Central memory CD8-positive, alpha-beta T cell (primary cell): ENCODE results near the gene FAM217B.

Experiments used
- ATAC-seq: fragments of 150-1000 bp; cut with Tn5 transposase; replicated peaks from 2 replicates; pipeline ENCODE4 v1.10.0; 2022; ENCODE audit warnings: mild to moderate bottlenecking, moderate FRiP score, moderate number of reproducible peaks; ENCODE audit not compliant: poor library complexity, severe bottlenecking; ENCODE audit errors: extremely low read depth
- DNase-seq, 2 donors: peaks; one replicate each; pipeline ENCODE4 v3.0.0; 2021; ENCODE audit warnings: low spot score in 2 of 2
- H3K27ac Mint-ChIP-seq: one replicate; pipeline ENCODE4 v1.8.0; 2022; ENCODE audit warnings: low read depth, mild to moderate bottlenecking, moderate library complexity, mixed read lengths
- H3K27me3 Mint-ChIP-seq: one replicate; pipeline ENCODE4 v1.8.0; 2022; ENCODE audit warnings: mixed read lengths
- H3K36me3 Mint-ChIP-seq: one replicate; pipeline ENCODE4 v1.8.0; 2022; ENCODE audit warnings: mild to moderate bottlenecking, moderate library complexity, mixed read lengths; ENCODE audit not compliant: insufficient read depth
- H3K4me1 Mint-ChIP-seq: one replicate; pipeline ENCODE4 v1.8.0; 2022; ENCODE audit warnings: mixed read lengths
- H3K4me3 Mint-ChIP-seq: one replicate; pipeline ENCODE4 v1.8.0; 2022; ENCODE audit warnings: mild to moderate bottlenecking, moderate library complexity, mixed read lengths
- H3K9me3 Mint-ChIP-seq: one replicate; pipeline ENCODE4 v1.8.0; 2022; ENCODE audit warnings: mixed read lengths

Gene FAM217B

DNA sequence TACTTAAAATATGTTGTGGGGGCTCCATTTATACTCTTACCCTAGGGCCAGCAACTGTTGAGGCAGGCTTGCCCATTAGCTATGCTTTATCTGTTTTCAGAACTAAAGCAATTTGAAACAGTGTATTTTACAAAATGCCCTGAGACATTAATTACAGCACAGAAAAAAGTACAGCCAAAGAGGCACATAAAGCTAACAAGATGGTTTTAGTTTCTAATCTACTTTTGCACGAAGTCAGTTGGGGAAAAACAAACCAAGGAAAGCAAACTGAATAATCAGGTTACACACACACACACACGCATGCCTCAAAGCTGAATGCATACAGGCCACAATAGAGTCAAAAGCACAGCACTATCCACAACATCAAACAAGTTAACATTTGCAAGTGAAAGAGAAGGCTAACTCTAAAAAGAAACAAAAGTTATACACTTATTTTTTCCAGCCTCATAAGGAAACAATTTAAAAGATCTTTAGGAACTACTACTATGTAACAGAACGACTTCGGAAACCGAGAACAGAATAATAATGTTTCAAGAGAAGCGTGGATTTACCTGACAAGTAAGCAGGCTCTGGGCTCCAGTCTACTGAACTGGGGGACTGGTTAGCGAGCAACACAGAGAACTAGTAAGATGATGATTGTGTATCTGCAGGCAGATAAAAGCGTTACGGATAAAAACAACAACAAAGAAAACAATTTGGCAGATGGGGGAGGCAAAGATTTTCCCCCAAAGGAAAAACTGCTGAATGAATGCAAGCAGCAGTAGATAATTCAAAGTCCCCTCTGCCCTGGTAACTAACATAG is 8.5 kb upstream of the FAM217B start:
- no peak for ATAC-seq
- no peaks in the 10 kb centered on the region for H3K9me3 Mint-ChIP-seq
- no peak overlapping the region for H3K27ac Mint-ChIP-seq
- DNase-seq: no peak
- H3K4me3 Mint-ChIP-seq: peak overlapping the region; percentile 77
- no peaks in the 10 kb centered on the region for H3K27me3 Mint-ChIP-seq
- H3K4me1 Mint-ChIP-seq: no peaks in the 10 kb centered on the region
- H3K36me3 Mint-ChIP-seq: peaks cover 9% of the 10 kb centered on the region

DNA sequence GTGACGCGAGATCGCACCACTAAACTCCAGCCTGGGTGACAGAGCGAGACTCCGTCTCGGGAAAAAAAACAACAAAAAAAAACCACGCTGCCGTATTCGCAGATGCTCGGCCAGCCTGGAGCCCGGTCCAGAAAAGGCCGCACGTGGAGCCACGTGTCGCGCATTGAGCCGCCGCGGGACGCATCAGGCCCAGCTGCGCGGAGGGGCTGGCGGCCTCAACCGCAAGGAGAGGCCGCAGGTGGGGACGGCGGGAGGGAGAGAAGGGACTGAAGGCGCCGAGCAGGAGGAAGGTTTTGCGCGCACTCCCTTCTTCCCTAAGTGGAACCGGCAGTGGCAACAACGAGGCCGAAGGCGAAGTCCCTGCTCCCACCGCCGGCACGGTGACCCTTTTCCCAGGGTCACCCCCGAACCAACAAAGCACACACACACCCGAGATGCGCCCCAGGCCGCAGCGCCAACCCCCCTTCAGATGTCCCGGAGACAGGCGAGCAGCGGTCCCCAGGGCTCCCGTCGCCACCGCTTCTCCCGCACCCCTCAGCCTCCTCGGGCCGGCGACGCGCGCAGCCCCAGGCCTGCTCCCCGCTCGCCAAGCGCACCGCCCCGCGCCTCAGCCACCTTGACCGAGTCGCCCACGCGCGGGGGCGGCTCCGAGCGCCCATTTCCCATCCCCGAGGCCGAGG is 7.4 kb upstream of the FAM217B start:
- no peaks in the 10 kb centered on the region for H3K9me3 Mint-ChIP-seq
- ATAC-seq (no peak), DNase-seq (no peak)
- peaks cover 9% of the 10 kb centered on the region for H3K36me3 Mint-ChIP-seq
- no peaks in the 10 kb centered on the region for H3K4me1 Mint-ChIP-seq
- peak overlapping the region; percentile 77 for H3K4me3 Mint-ChIP-seq
- H3K27ac Mint-ChIP-seq: no peak overlapping the region
- H3K27me3 Mint-ChIP-seq: no peaks in the 10 kb centered on the region

DNA sequence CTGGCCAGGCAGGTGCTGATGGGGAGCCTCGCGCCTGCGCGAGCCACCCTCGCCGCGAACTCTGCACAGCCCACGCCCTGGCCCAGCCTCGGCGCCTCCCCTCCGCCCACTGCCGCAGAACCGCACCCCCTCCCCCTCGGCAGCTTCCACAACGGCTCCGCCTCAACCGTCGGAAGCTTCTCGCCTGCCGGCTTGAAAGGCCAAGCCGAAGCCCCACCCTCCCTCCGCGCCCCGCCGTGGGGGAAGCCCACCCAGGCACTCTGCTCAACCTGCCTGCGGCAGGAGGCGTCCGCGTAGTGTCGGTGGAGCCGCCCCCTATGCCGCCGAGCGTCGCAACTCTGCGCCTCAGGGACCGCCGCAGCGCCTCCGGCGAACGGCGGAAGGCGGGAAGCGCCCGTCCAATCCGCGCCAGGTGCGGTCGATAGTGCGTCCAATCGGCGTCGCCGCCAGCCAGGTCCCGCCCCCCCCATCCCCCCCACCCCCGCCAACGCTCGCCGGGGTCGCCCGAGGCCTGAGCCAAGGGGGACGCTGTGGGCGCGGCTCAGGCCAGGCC is 6.8 kb upstream of the FAM217B start, which contains the start of gene SYCP2:
TSS of gene SYCP2 (minus strand) at position 342 of the 553 bp plus-strand sequence. CDS start 11,224 bp downstream, outside the sequence.
- H3K4me3 Mint-ChIP-seq: peak within 1 kb of the TSS; percentile 77
- no peaks in the 10 kb centered on the region for H3K9me3 Mint-ChIP-seq
- ATAC-seq: peak; percentile 90
- H3K4me1 Mint-ChIP-seq: peaks cover 5% of the 10 kb centered on the region
- H3K27ac Mint-ChIP-seq: peak within 1 kb of the TSS; percentile 83
- DNase-seq: peak; percentile 29 to 63
- peaks cover 10% of the 10 kb centered on the region for H3K36me3 Mint-ChIP-seq
- H3K27me3 Mint-ChIP-seq: no peaks in the 10 kb centered on the region

DNA sequence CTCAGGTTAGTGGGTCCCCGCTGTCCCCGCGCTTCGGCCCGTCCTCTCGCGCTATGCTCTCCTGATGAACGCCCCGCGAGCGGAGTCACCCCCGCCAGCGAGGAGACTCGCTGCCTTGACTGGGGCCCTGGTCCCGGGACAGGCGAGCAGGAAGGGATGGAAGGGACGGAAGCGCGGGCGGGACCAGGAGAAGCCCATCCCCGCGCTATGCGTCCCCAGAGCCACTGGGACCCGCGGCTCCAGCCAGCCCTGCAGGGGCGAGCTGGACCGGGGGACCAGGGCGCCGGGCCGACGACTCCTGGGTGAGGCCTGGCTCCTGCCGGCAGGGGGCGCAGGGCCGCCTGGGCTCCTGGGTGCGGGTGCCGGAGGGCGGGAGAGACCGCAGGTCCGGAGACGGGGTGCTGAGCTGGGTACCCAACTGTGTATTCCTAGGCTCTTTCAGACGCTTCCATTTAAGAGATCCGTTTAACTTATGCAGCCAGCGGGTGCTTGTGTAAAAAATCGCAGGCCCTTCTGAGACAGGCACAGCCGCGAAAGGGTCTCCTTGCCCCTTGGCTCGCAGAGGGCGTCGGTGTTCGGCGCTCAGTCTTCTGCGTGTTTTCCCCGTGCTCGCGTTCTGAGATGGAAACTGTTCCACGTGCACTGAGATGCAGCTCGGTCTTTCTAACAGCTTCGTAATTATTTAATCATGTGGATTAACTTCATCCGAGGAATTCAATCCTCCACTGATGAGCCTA is 6.2 kb upstream of the FAM217B start:
- no peaks in the 10 kb centered on the region for H3K27me3 Mint-ChIP-seq
- no peaks in the 10 kb centered on the region for H3K9me3 Mint-ChIP-seq
- ATAC-seq: peak; percentile 74

DNA sequence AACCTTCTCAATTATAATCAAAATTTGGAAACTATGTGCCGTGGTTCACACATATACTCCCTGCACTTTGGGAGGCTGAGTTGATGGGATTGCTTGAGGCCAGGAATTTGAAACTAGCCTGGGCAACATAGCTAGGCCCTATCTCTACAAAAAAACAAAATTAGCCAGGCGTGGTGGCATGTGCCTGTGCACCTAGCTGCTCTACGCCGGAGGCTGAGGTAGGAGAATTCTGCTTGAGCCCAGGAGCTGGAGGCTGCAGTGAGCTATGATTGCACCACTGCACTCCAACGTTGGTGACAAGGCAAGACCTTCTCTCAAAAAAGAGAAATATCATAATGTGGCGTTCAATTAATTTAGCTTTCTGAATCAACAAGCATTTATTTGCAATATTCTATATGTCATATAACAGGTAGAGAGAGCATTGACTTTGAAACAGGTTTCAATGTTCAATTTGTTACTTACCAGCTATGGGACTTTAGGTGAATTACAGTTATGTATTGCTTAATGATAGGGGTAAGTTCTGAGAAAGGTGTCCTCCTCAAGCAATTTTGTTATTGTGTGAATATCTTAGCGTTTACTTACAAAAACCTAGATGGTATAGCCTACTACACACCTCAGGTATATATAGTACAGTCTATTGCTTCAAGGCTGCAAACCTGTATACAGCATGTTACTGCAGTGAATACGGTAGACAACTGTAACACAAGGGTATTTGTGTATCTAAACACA is 4.6 kb upstream of the FAM217B start:
- Mint-ChIP-seq H3K4me1 (peaks cover 11% of the 10 kb centered on the region), H3K36me3 (peaks cover 24% of the 10 kb centered on the region), H3K4me3 (no peak overlapping the region), H3K27ac (no peak overlapping the region), H3K9me3 (no peaks in the 10 kb centered on the region), H3K27me3 (no peaks in the 10 kb centered on the region)
- ATAC-seq (no peak), DNase-seq (no peak)

More for the DNA sequence above, 6.2 kb upstream of the FAM217B start:
- DNase-seq: peak; percentile 69 to 70
- H3K4me1 Mint-ChIP-seq: peaks cover 11% of the 10 kb centered on the region
- H3K36me3 Mint-ChIP-seq: peaks cover 17% of the 10 kb centered on the region
- peak overlapping the region; percentile 83 for H3K27ac Mint-ChIP-seq
- peak overlapping the region; percentile 77 for H3K4me3 Mint-ChIP-seq

DNA sequence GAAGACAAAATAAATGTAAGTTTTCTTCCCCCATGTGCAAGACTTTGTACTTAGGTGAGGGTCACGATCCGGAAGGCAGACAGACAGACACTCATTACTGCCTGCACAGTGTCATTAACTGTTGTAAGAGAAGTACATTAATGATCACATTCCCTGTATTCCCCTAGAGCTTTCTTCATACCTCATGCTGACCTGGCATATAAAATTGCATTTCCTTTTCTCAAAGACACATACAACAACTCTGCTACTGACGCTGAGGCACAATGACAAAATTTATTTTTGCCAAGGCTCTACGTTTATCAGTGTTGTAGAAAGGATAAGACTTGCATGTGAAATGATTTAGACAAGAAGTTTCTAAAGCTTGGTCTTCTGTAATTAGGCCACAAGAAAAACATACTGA is 3.8 kb upstream of the FAM217B start:
- H3K9me3 Mint-ChIP-seq: no peaks in the 10 kb centered on the region
- no peak overlapping the region for H3K4me3 Mint-ChIP-seq
- ATAC-seq: no peak
- no peak overlapping the region for H3K27ac Mint-ChIP-seq
- H3K27me3 Mint-ChIP-seq: no peaks in the 10 kb centered on the region
- H3K36me3 Mint-ChIP-seq: peaks cover 26% of the 10 kb centered on the region
- peaks cover 17% of the 10 kb centered on the region for H3K4me1 Mint-ChIP-seq
- DNase-seq: no peak

DNA sequence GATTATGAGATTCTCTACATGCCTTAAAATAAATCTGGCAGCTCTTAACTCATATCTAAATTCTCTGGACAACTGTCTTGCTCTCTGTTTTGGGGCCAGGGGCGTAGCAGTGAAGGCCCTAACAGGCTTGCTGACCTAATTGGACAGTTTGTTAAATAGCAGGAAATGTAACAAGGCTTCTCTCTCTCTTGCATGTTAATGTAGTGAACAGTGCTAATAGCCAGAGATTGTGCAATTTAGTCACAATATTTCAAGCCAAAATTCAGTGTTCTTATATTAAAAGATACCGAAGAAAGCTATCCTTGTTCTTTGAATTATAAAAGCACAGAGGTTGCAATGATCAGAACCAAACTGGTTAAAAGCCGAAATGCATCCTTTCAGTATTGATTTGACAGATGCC is 3.0 kb upstream of the FAM217B start:
- DNase-seq (no peak), ATAC-seq (no peak)
- Mint-ChIP-seq H3K4me1 (peaks cover 22% of the 10 kb centered on the region), H3K36me3 (peaks cover 26% of the 10 kb centered on the region), H3K4me3 (no peak overlapping the region), H3K9me3 (no peaks in the 10 kb centered on the region), H3K27me3 (no peaks in the 10 kb centered on the region), H3K27ac (no peak overlapping the region)

DNA sequence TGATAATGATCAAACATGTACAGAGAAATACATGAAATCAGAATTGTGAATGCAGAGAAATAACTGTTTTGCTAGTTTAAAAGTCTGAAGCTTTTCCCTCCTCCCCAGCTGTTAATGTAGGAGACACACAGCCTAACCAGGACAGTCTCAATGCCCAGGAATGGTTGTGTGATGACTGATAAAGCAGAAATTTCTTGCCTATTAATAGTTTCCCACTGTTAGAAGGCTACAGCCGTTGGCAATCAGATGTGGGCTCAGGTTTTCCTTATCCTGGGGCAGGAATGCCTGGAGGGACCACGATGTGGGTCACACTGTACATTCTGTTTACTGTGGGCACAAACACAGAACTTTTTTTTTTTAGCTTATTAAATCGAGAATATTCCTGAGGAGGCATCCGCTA is 2.0 kb upstream of the FAM217B start:
- no peak for ATAC-seq
- no peaks in the 10 kb centered on the region for H3K27me3 Mint-ChIP-seq
- no peaks in the 10 kb centered on the region for H3K9me3 Mint-ChIP-seq
- H3K4me1 Mint-ChIP-seq: peaks cover 22% of the 10 kb centered on the region
- H3K36me3 Mint-ChIP-seq: peaks cover 28% of the 10 kb centered on the region
- peak overlapping the region; percentile 98 for H3K4me3 Mint-ChIP-seq
- no peak for DNase-seq
- peak overlapping the region; percentile 67 for H3K27ac Mint-ChIP-seq

DNA sequence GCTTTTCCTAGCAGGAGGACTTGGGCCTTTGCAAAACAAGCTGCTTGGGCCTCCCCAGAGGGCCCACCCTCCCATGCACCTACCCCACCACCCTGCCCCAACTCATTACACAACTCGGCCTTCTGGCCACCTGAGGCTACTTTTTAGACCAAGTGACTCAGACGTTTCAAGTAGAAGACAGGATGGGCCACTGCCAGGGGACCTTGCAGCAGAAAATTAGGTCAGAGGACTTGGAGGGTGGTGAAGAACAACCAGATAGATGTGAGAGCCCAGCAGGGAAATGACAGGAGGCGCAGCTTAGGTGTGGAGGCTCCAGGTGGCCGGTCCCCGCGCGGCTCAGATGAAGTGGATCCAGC is 1.5 kb upstream of the FAM217B start:
- peak overlapping the region; percentile 98 for H3K4me3 Mint-ChIP-seq
- ATAC-seq (no peak), DNase-seq (no peak)
- H3K36me3 Mint-ChIP-seq: peaks cover 25% of the 10 kb centered on the region
- peaks cover 22% of the 10 kb centered on the region for H3K4me1 Mint-ChIP-seq
- H3K27ac Mint-ChIP-seq: peak overlapping the region; percentile 67
- H3K27me3 Mint-ChIP-seq: no peaks in the 10 kb centered on the region
- no peaks in the 10 kb centered on the region for H3K9me3 Mint-ChIP-seq

DNA sequence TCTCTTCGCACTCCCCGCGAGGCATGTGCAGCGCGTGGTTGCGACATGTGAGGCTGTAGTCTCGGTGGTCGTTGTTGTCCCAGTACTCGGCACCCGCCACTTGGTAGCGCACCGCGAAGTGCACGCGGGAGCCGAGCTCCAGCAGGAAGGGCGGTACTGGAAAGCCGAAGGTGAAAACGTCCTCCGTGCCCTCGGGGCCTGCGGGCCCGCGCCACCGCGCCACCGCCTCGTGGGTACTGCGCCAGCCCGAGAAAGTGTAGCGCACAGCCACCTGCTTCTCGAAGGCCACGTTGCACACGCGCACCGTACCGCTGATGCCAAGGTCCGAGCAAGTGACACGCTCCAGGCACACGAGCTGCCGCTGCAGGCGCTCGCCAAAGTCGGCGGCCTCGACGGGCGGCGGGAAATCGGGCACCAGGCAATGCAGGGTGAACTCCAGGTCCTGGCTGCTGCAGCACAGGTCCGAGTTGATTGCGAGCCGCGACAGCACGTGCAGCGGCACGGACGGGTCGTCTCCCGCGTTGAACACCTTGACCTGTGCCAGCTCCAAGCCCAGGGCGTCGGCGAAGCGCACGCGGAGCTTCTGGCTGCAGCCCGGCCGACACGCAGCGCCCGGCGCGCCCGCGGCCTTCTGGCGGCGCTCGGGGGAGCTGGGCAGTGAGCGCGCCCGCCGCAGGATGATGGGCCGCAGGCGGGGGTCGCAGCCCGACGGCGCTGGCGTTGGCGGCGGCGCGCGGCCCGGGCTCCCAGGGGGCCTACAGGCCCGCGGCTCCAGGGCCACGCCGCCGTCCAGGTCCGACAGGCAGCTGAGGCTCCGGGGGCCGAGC is 924 bp upstream of the FAM217B start:
- Mint-ChIP-seq H3K4me3 (peak overlapping the region; percentile 98), H3K27ac (peak overlapping the region; percentile 67), H3K9me3 (no peaks in the 10 kb centered on the region), H3K27me3 (no peaks in the 10 kb centered on the region), H3K4me1 (peaks cover 22% of the 10 kb centered on the region), H3K36me3 (peaks cover 22% of the 10 kb centered on the region)
- ATAC-seq (no peak), DNase-seq (no peak)

DNA sequence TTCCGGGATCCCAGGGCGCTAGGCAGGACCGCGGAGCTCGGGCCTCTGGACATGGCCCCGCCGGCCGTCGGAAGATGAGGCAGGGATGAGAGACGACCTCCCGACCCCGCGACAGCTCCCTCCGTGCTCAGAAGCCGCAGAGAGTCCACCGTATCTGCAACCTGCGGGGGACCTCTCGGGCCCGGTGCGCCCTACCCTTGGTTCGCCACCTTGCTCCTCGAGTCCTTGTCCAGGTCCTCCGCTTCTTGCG is 385 bp upstream of the FAM217B start:
- ATAC-seq (peak; percentile 4), DNase-seq (no peak)
- peak overlapping the region; percentile 98 for H3K4me3 Mint-ChIP-seq
- peak overlapping the region; percentile 96 for H3K27ac Mint-ChIP-seq
- H3K36me3 Mint-ChIP-seq: peaks cover 23% of the 10 kb centered on the region
- H3K4me1 Mint-ChIP-seq: peaks cover 22% of the 10 kb centered on the region
- H3K27me3 Mint-ChIP-seq: no peaks in the 10 kb centered on the region
- no peaks in the 10 kb centered on the region for H3K9me3 Mint-ChIP-seq
